COLO668 (cell line): ENCODE data around the gene TMPRSS3.

Experiments
- DNase-seq: peaks from one replicate; lab custom pipeline; 2025; ENCODE audit not compliant: unreplicated experiment; lab: John Stamatoyannopoulos, UW

Gene TMPRSS3

DNA sequence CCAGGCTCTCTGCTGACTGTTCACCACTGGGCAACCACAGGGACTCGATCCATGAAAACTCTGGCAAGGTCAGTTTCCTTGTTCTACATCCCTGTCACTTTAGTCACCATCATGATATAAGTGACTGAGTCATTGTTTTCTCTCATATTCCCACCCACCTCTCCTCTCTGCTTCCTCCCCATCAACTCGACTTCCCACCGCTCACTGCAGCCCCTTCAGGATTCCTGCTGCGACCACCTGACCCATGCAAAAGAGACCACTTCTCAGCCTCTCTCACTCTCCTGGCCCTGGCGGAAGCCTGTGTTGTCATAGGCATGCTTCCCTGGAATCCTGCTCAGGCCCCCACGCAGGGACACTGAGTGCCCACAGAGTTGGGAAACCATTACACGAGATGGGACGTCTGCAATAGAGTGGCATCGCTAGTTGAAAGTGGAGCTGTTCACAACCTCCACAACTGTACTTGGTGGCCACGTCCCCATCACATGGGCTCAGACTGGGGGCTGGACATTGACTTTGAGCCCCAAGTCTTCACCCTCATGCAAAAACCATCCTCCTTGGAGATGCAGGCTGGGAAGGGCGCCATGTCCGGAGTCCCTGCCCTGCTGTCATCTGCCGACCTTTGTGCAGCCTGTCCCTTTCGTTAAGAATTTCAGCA lies 43.3 kb downstream of the TMPRSS3 start:
- DNase-seq = no peak

DNA sequence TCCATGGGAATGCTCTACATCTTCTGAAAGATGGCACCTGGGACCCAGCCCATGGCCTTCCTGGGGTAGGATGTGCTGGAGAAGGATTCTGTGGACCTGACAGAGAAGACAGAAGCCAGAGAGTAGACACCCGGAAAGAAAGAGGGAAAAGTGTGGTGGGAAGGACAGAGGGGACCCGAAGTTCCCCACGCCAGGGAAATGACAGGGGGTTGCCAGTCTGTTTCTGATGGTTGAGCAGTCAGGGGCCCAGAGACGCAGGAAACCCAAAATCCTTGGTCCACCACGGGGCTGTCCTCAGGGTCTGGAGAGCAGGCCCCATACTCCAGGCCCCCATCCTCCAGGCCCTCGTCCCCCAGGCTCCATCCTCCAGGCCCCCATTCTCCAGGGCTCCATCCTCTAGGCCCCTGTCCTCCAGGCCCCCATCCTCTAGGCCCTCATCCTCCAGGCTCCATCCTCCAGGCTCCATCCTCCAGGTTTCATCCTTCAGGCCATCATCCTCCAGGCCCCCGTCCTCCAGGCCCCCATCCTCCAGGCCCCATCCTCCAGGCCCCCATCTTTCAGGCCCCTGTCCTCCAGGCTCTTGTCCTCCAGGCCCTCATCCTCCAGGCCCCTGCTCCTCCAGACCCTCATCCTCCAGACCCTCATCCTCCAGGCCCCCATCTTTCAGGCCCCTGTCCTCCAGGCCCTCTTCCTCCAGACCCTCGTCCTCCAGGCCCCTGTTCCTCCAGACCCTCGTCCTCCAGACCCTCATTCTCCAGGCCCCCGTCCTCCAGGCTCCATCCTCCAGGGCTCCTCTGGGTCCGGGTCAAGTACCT lies 44.0 kb downstream of the TMPRSS3 start:
- DNase-seq = no peak

DNA sequence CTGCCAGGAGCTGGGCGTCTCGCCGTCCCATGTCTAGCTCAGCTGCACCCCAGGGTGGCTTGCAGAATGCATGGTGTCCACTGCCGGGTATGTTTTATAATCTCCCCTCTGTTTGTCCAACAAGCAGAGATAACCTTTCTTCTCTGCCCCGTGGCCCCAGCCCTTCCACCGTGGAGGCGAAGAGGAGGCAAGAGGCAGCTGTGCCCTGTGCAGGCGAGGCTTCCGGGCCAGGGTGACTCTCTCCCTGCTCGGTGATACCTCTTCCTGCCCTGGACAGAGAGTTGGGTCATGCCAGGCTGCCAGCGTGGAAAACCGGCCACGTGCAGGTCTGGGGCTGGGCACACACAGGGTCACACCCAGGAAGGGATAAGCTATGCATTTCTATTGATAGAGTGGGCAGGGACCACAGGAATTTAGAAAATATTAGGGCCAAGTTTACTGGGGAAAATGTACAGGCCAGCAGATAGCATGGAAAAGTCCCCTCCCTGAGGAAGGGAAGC lies 44.9 kb downstream of the TMPRSS3 start, which contains the start of gene TFF2:
TSS of gene TFF2 (minus strand) at position 68 of the 500 bp plus-strand sequence. CDS start at position 31, 37 bp downstream.
- no peak for DNase-seq

DNA sequence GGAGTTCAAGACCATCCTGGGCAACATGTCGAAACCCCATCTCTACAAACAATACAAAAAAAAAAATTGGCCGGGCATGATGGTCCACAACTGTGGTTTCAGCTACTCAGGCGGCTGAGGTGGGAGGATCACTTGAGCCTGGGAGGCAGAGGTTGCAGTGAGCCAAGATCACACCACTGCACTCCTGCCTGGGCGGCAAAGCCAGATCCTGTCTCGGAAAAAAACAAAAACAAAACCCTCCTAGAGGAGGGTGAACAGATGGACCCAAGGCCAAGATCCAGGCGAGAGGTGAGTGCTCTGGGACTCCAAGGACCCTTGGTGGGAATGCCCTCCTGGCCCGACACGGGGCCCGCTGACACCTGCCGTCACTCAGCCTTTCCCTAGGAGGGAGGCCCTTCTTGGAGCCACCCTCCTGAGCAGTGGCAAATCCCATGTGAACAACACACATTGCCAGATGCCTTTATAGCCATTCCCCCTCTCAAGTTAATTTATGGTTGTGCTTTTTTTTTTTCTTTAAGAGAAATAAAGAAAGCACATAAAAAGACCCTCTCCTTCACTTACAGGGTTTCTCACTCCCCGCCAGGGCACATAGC lies 45.4 kb downstream of the TMPRSS3 start:
- DNase-seq = no peak

DNA sequence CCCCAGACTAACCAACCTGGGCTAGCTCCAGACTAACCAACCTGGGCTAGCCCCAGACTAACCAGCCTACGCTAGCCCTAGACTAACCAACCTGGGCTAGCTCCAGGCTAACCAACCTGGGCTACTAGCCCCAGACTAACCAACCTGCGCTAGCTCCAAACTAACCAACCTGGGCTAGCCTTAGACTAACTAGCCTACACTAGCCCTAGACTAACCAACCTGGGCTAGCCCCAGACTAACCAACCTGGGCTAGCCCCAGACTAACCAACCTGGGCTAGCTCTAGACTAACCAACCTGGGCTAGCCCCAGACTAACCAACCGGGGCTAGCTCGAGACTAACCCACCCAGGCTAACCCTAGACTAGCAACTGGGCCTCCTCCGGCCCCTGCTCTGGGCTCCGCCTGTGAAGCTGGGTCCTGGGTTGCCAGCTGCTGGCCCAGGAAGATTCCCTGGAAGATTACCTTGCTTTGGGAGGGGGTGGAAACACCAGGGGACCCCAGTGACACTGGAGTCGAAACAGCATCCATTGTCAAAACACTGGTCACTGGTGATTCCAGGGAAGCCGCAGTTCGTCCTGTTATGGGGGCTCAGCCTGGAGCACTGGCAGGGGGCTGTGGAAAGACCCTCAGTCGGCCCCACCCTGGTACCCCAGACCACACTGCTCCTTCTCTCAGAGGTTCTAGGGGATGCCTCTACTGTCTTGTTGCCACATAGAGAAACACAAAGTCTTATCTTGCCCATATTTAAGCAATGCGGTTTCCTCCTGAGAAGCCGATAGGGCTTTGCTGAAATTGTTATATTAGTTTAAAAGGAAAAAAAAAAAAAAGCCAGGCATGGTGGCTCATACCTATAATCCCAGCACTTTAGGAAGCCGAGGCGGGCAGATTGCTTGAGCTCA lies 46.2 kb downstream of the TMPRSS3 start:
- DNase-seq = no peak

DNA sequence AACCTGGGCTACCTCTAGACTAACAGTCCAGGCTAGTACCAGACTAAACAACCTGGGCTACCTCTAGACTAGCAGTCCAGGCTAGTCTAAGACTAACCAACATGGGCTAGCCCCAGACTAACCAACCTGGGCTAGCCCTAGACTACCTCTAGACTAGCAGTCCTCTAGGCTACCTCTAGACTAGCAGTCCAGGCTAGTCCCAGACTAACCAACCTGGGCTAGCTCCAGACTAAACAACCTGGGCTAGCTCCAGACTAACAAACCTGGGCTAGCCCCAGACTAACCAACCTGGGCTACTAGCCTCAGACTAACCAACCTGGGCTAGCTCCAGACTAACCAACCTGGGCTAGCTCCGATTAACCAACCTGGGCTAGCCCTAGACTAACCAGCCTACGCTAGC lies 47.1 kb downstream of the TMPRSS3 start:
- no peak for DNase-seq

DNA sequence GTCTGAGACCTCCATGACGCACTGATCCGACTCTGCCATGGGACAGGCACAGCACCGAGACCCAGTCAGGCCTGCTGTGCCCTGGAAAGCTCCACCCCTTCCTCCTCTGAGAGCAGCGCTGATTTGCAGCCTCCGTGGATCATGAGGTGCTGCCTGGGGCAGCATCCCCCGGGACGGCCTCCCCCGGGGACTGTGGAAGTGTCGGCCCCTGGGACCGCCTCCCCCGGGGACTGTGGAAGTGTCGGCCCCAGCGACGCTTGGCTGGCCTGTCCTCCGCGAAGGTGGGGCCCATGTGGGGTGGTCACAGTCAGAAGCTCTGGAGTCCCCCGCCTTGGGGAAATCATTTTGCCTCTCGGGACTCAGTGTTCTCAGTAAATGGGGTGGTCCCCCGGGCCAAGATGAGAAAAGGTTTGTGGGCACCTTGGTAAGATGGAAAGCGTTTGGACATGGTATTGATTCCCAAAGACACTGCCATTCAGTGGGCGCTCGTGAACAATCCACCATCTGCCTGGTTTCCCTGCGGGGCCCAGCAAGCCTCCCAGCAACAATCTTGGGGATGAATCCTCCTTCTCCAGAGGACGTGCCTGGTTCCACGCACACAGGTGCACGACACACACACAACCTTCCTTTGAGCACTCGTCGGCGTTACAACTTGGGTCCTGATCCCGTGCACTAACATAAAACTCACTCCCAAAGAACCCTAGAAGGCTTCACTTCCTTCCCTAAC lies 48.1 kb downstream of the TMPRSS3 start:
- no peak for DNase-seq

DNA sequence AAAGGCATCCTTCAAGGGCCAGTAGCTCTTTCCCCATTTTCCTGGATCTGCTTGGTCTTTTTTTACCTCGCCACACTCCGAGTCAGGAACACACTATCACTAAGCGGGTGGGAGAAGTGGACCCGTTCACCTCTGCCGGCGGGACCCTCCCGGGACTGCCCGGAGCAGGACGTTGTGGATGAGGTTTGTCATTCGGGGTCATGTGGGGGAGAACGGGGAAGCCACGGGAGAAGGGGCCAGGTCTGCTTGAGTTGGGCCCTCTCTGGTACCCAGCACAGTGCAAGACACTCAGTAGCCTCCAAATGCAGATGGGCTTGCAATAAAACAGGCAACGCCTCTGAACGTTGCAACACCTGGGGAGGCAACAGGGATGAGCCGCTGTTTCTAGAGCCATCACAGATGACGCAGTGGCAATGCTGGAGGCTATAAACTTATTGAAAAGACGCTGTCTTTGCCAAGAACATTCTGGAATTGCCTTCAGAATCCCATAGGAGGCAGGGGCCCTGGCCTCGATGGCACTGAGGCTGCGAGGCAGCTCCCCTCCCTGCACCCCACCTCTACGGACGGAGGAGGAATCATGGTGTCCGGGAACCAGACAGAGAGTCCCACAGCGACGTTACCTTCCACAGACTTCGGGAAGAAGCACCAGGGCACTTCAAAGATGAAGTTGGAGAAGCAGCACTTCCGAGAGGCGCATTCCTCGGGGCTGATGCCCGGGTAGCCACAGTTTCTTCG lies 48.8 kb downstream of the TMPRSS3 start:
- no peak for DNase-seq

DNA sequence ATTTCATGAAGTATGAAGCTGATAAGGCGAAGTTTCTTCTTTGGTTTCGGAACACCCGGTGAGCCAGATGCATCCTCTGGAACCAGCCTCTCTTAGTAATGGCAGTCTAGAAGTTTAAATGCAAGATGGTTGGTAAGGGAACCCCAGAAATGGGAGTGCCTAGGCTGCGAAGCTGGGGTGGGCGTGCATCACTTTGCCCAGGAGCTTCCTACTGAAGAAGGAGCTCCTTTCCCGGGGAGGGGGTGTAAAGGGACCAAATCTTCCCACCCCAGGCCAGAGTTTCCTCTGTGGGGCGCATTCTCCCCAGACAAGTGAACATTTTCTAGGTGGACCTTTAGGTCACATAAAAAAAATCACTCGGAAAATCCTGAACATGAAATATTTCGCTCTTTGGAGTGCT lies 49.4 kb downstream of the TMPRSS3 start:
- DNase-seq = no peak

DNA sequence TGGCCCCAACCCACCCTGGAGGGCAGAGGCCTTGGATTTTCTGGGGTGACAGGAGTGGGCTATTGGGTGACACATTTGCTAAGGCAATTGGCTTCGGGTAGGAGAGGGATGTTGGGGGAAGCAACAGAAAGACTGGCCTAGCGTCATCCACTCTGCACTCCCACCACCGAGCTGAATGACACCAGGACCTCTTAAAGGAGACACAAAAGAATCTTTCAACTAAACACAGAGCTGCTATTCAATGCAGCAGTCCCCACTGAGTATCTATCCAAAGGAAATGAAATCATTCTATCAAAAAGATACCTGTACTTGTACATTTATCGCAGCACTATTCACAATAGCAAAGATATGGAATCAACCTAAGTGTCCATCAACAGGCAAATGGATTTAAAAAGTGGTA lies 51.2 kb downstream of the TMPRSS3 start:
- no peak for DNase-seq

DNA sequence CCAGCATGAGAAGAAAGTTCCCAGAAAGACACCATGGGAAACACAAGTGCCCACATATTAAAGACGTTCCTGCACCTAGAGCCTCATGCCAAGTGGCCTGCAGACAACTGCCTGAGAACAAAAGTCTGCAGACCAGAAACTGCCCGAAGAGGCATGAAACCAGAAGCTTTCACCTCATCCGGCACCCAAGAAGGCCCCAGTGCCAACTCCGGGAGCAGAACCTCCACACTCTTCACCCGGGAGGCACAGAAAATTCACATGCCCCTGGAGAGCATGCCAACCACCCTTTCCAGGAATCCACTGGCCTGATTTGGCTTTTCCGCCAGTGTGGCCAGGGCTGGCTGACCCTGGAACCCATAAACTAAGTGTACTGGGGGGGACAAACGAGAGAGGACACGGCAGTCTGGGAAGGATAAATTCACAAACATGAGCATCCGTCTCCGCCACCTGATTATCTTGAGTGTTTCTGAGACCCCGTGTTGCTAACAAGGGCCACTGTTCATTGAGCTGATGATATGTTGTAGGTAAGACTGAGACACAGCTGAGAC lies 51.8 kb downstream of the TMPRSS3 start:
- DNase-seq = no peak

DNA sequence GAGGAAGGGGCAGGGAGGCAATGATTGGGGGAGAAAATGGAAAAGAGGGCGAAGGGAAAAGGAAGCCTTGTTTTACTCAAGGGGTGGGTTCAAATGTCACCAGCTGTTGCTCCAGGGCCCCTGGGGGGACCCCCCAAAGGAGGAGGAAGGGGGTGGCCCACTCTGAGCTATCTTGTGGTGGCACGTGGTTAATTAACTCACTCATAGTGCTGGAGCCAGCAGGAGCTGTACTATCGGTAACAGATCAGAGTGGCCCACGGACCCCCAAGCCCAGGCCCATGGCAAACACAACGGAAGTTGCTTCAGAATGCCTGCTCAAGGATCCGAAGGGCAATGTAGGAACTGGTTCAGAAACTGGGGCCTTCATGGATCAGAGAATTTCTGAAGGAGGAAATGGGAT lies 52.3 kb downstream of the TMPRSS3 start:
- no peak for DNase-seq

DNA sequence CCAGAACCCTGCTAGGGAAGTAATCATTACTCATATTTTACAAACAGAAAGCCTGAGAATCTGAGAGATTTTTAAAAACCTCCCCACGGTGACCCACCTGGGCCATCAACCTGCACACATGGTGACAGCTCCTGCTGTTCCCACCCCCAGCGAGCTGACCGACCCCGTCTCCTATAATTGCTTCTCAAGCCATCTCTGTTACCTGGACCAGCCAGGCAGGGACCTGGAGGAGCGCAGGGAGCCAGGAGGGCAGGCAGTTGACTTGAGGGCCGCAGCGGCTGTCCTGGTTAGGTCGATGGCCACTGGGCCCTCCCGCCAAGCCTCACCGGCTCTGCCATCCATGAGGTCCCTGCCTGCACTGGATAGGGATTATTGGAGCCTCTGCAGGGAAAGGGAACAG lies 52.8 kb downstream of the TMPRSS3 start:
- DNase-seq = no peak

DNA sequence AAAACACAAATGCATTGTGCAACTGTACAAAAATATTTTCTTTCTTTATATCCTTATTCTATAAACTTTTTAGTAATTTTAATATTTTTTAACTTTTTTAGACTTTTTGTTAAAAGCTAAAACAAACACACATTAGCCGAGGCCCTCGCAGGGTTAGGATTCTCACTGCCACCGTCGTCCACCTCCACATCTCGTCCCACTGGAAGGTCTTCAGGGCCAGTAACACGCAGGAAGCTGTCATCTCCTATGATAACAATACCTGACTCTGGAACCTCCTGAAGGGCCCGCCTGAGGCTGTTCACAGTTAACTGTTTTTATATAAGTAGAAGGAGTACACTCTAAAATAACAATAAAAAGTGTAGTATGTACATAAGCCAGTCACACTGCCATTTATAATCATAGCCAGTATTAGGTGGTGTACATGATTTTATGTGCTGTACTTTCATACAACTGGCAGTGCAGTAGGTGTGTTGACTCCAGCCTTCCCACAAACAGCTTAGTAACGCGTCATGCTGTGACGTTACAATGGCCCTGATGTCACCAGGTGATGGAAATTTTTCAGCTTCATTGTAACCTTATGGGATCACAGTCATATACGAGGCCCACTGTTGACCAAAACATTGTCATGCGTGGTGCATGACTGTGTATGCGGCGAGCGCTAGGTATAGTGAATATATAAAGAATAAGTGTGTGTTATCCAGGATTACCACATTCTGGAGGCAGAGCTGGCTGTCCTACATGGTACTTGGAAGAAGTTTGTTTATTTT lies 53.9 kb downstream of the TMPRSS3 start:
- DNase-seq = peak; percentile 24

DNA sequence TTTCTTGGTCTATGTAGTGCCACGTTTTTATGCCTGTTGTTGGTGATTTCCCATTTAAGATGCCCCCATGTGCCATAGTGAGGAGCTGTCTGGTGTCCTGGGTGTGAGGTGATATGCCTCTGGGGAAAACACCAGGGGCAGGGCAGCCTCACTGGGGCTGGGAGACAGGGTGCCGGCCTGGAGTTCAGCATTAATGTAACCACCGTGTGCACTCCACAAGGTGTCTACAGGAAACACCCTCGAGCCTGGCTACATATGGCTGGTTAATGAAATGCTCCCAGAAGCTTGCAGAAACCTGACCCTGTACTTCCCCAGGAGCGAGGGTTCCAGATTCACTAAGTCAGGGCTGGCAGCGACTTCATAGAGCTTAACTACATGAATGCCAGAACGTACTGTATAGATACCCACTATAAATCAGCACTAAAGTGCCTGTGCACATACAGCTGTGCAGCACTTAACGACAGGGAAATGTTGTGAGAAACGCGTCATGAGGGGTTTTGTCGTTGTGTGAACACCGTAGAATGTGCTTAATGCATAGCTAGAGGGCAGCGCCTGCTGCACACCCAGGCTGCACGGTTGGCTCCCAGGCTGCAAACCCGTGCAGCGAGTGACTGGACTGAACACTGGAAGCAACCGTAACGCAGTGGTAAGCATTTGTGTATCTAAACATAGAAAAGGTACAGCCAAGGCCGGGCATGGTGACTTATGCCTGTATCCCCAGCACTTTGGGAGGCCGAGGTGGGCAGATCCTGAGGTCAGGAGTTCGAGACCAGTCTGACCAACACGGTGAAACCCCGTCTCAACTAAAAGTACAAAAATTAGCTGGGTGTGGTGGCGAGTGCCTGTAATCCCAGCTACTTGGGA lies 55.4 kb downstream of the TMPRSS3 start:
- peak; percentile 45 for DNase-seq

DNA sequence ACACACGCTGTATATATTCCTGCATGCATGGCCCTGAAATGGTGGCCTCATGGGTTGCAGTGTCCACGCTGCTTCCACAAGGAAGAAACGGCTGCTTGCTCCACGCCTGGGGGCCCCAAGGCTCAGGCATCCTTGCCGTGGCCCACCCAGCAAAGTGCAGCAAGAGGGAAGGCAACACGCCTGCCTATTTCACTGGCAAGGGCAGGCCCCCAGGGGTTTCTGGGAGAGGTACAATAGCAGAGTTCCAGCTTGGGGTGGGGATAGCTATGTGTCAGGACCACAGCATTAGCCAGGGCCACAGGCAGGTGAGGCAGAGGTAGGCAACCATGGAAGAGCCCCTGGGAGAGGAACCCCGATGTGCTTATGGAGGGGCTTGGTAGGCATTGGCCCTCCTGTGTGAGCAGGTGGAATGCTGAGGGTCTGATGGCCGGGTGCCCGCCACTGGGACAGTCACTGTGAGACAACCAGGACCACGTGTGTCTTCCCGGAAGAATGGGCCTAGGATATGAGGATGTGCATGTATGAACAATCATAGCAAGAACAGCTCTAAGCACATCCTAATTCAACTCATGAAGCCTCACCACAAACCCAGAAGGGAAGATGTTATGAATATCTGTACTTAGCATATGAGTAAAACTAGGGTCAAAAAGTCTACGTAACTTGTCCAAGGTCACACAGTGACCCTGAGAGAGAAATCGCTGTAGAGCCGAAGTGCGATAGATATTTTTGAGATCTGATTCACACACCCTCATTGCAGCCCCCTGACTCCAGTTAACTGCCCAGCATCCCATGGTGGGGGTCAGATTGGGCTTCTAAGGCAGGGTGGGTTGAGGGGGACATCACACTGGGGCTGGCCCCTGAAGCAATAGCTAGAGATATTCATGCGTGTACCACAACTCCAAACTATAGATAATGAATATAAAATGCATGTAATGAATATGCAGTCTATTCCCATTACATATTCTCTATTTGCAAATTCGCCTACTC lies 56.8 kb downstream of the TMPRSS3 start:
- DNase-seq = no peak
